AG08395 (cell line): Measurements from ENCODE around the gene LUZP2.
"Not testable (repeated sequence)": the region's sequence is repeated elsewhere in the genome, so short reads cannot be mapped to it uniquely, and the experiment has no call there.

Experiments
- DNase-seq: peaks from one replicate; pipeline ENCODE4 v3.0.0; 2012; ENCODE audit warnings: mixed read lengths, low spot score

LUZP2 gene

DNA sequence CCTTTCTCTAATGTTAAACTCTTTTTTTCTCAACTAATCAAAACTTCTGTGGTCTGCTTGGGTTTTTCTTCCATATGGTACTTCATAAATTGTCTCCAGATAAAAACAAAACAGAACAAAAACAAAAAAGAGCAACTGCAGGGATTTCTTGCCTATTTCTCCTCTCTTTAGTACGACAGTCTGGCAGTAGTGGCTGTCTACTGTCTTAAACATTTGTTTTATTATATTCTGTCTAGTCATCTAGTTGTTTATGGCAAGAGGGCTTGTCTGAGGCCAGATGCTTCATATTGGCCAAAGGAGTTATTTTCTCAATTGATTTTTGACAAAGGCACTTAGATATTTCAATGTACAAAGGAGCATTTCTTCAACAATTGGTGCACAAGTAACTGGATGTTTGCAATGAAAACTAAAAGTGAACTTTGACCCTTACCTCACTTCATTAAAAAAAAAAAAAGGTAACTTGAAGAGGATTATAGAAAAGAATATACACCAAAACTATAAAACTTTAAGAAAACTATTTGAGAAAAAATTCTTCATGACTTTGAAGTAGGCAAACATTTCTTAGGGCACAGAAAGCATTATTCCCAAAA is 404.2 kb downstream of the LUZP2 start:
- no peak for DNase-seq

GRCh38 chr11:24903555-24903954 is 406.7 kb downstream of the LUZP2 start:
- DNase-seq = no peak

GRCh38 chr11:24925091-24925490 is 428.2 kb downstream of the LUZP2 start:
- no peak for DNase-seq

- DNase-seq = no peak
These were observed 435.5 kb downstream of the LUZP2 start for GRCh38 chr11:24932110-24933000.

DNA sequence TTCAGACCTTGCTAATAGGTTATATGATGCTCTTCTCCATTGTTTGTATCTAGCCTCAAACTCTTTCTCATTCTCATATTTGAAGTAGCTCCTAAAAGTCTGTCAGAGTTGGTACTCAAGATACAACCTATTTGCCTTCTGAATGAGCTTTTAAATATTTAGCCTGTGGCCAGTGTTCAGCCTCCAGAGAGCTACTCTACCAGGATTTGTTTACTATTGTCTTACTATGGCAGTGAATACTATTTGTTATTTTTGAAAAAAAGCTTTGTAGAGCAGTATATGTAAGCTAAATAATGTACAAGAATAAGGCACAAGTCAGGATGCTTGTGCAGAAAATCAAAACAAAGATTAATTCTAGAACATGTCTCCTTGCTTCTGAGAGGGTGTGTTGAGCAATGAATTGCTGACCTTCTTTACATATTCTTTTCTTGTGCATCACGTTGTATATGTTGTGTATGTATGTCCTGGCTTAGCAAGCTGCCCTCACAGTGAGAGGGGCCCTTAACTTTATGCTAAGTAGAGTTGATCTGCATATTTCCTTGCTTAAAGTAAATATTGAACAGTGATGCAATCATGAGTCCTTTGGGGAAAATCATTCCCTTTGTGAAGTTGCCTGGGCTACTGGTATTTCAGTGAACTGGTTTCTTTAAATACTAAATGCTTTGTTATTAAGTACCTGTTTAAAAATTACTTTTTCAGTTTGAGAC is 438.0 kb downstream of the LUZP2 start:
- no peak for DNase-seq

DNA sequence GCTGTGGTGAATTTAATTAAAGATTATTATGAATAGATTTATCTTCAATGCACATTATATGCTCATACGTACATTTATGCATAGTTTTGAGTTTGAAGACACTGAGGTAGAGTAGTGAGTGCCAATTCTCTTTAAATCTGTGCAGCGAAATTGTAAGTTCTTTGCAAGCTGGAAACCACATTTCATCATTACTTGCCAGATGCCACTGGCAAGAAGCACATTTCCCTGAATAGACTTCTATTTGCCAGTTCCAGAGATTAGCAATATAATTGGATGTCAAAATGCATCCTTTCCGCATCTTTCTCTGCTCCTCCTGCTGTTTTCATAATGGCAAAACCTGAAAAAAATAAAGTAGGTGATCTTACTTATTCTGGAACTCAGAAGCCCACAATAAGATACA is 448.0 kb downstream of the LUZP2 start:
- DNase-seq = no peak

DNA sequence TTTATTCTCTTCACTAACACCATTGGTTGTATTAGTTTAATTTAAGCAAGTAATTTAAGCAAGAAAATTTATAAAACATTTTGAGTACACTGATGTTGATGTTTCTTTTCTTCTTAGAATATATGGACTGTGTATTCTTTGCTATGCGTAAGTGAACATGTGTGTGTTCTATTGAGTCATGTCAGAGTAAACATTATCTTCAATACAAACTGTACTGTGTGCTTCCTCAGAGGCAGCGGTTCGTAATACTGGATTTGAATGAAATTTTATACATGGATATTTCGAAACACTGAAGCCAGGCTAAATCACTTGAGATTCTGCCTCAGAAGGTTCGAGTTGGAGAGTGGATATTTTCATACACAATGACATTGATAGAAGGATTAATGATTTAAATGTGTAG is 452.6 kb downstream of the LUZP2 start:
- DNase-seq = no peak

GRCh38 chr11:24963852-24964251 is 467.0 kb downstream of the LUZP2 start:
- DNase-seq = no peak

GRCh38 chr11:24965748-24966147 is 468.9 kb downstream of the LUZP2 start:
- no peak for DNase-seq

DNA sequence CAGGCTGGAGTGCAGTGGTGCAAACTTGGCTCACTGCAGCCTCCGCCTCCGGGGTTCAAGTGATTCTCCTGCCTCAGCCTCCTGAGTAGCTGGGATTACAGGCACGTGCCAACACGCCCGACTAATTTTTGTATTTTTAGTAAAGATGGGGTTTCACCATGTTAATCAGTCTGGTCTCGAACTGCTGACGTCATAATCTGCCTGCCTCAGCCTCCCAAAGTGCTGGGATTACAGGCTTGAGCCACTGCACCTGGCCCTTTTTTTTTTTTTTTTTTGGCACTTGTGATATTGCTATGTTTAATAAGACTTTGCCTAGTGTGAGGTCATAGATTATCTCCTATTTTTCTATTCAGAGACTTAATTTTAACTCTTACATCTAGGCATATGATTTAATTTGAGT is 497.1 kb downstream of the LUZP2 start:
- not testable (repeated sequence) for DNase-seq

- DNase-seq = not testable (repeated sequence)
These were observed 503.1 kb downstream of the LUZP2 start for GRCh38 chr11:24999929-25000328.

DNA sequence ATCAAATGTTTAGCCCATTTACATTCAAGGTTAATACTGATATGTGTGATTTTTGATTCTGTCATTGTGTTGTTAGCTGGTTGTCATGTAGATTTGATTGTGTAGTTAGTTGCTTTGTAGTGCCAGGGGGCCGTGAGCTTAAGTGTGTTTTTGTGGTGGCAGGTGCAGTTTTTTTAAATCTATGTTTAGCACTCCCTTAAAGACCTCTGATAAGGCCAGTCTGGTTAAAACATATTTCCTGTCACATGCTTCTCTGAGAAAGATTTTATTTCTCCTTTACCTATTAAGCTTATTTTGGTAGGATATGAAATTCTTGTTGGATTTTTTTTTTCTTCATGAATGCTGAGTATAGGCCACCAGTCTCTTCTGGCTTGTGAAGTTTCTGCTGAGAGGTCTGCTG is 540.6 kb downstream of the LUZP2 start:
- DNase-seq = no peak

DNA sequence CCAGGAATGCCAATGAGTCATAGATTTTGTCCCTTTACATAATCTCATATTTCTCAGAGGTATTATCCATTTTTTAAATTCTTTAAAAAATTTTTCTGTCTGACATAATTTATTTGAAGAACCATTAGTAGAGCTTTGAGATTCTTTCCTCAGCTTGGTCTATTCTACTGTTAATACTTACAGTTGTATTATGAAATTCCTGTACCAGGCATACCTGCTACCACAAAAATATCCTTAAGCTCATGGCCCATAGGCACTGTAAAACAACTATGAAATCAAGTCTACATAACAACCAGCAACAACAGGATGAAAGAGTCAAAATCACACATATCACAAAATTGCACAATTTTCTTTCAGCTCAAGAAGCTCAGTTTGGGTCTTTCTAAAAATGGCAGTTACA is 541.3 kb downstream of the LUZP2 start:
- no peak for DNase-seq

DNA sequence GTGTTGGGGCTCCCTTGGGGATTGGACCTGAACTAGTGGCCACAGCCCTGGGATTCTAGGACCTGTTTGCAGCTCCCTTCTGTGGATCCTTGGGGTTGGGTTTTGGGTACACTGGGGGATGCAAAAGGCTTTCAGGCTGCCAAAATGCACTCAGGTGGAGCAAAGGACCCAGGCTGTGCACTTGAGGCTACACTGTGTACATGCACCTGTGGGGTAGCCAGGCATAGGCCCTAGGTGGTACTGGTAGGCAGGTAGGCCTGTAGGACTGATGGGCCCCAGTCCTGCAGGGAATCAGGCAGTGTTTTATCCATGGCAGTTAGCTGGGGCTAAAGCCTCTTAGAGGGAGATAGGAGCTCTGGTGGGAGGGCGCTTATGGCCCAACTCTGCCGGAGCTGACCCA is 542.3 kb downstream of the LUZP2 start:
- DNase-seq = peak; percentile 1

- no peak for DNase-seq
These were observed 551.8 kb downstream of the LUZP2 start for GRCh38 chr11:25048632-25049031.

- no peak for DNase-seq
These were observed 556.0 kb downstream of the LUZP2 start for GRCh38 chr11:25052844-25053243.

GRCh38 chr11:25057861-25058260 is 561.0 kb downstream of the LUZP2 start:
- no peak for DNase-seq

DNA sequence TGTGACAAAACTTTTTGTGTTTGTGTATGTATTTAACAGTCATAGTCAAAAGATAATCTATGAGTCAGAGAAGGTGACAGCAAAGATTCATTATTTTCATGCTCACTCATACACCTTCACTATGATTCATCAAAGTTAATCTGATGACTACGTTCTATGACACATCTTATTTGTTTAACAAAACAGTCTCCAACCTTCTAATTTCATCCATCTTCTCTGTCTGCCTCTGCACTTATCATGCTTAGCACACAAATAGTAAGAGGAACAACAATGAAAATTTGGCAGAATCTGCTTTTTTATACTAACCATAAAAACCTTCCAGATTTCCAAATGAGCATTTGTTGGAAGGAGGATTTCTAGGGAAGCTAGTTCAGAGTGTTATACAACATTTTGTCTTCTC is 568.9 kb downstream of the LUZP2 start:
- no peak for DNase-seq

GRCh38 chr11:25066706-25067105 is 569.9 kb downstream of the LUZP2 start:
- DNase-seq = no peak

DNA sequence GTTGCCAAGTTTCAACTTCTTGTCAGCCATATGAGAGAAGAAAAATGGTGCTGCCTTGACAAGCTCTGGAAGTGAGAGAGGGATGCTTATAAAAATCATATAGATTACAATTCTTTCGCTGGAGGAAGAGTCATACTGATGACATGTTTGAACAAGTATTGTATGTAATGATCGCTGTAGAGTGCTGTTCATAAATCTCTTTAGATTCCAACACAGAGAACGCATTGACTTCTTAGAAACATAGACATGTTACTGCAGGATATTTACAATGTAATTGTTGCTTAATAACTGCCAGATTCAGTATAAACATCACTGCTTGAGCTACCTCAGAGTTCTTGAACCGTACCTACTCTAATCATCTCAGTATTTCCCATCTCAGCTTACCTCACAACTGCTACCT is 571.6 kb downstream of the LUZP2 start:
- no peak for DNase-seq

DNA sequence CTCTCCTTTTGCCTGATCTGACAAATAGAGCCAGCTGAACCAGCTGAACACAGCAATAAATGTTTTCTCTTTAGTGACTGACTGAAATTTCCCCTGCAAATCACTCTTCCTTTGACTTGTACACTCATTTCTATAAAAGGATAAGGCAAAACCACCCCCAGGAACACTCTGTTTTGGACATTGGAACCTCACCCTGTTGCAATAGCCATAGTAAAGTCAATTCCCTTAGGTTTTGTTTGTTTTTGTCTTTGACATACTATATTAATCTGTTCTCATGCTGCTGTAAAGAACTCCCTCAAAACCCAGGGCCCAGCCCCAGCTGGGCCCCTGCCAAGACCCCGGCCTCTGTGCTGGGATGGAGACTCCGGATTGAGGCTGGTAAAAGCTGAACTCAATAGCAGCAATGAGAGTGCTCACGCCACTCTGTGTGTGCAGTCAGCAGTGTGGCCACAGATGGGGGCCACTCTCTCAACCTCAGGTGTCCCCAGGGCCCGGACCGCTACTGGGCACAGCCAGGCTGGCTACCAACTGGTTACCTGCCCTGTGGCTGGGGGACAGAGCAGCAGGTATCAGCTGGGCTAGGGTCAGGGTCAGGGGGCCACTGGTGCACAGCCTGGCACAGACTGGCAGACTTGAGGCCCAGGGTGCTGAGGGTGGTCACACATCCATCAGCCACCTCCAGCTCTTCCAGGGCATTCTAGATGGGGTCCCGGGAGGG is 597.4 kb downstream of the LUZP2 start:
- no peak for DNase-seq

DNA sequence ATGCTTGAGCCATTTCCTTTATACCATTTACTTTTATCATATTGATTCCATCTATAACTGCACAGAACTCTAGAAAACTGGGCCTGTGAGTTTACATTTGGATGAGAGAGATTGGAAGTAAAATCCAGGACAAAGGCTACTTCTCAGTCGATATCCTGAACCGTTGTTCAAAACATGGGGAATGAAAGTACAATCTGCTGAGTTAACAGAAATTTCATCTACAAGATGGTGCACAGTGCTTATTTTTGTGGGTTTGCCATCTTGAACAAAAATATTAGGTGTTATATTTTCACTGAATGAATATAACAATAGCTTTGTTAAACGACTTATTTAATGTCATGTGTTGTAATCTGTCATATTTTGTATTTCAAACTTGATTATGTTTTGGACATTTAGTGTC is 622.6 kb downstream of the LUZP2 start:
- DNase-seq = no peak
